RWPE1 (cell line): Measurements from ENCODE around the gene TTC39A.

Experiments
- CTCF ChIA-PET: fragments of 350-600 bp; sonication (Branson Sonifier 250); formaldehyde crosslinking; extraction: SDS; loops from one replicate; lab custom pipeline; 2021; lab: Yijun Ruan, JAX
- POLR2A ChIA-PET: fragments of 400-600 bp; formaldehyde crosslinking; extraction: SDS; loops from one replicate; lab custom pipeline; 2020; ENCODE audit warnings: antibody characterized with exemption; ENCODE audit not compliant: low non-redundant PET; lab: Yijun Ruan, JAX
- DNase-seq: peaks from one replicate; pipeline ENCODE4 v3.0.0; 2012; ENCODE audit warnings: low spot score
- H3K27ac ChIP-seq: fragments of 450-650 bp; 2 replicates; pipeline ENCODE4 v1.5.1; 2017
- TF ChIP-seq, protein P1 (sequence below): fragments of 450-650 bp; conservative IDR thresholded peaks from 2 replicates; pipeline ENCODE4 v1.5.1; 2017; ENCODE audit warnings: low read depth, mild to moderate bottlenecking

The TTC39A gene

GRCh38 chr1:51274676-51275075 lies 55.7 kb downstream of the TTC39A start:
- ChIA-PET CTCF (no interaction called here), POLR2A (no interaction called here)
- H3K27ac ChIP-seq: no peak overlapping the region
- DNase-seq: no peak
- TF ChIP-seq, protein P1, sequence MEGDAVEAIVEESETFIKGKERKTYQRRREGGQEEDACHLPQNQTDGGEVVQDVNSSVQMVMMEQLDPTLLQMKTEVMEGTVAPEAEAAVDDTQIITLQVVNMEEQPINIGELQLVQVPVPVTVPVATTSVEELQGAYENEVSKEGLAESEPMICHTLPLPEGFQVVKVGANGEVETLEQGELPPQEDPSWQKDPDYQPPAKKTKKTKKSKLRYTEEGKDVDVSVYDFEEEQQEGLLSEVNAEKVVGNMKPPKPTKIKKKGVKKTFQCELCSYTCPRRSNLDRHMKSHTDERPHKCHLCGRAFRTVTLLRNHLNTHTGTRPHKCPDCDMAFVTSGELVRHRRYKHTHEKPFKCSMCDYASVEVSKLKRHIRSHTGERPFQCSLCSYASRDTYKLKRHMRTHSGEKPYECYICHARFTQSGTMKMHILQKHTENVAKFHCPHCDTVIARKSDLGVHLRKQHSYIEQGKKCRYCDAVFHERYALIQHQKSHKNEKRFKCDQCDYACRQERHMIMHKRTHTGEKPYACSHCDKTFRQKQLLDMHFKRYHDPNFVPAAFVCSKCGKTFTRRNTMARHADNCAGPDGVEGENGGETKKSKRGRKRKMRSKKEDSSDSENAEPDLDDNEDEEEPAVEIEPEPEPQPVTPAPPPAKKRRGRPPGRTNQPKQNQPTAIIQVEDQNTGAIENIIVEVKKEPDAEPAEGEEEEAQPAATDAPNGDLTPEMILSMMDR: no peak

GRCh38 chr1:51272916-51273315 lies 57.4 kb downstream of the TTC39A start:
- ChIA-PET CTCF (no interaction called here), POLR2A (no interaction called here)
- TF ChIP-seq, protein P1: no peak
- DNase-seq: no peak
- H3K27ac ChIP-seq: no peak overlapping the region

DNA sequence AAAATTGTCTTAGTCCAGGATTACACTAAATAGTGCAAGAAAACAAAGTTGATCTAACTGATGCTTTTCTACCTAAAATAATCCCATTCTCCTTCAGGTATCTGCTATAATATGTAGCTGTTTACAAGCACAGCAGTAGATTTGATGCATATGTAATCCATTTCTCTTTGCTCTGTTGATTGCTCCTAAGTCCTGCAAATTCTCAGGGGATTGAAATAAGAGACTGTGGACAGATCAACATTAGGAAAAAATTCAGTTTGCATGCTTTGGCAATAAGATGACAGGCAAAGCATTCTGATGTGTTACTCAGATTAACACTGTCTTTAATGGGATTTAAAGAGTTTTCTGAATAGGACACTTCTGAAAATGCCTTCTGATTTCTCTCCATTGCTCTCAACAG lies 59.6 kb downstream of the TTC39A start:
- CTCF ChIA-PET: no interaction called here
- TF ChIP-seq, protein P1: no peak
- POLR2A ChIA-PET: no interaction called here
- no peak for DNase-seq
- H3K27ac ChIP-seq: no peak overlapping the region

DNA sequence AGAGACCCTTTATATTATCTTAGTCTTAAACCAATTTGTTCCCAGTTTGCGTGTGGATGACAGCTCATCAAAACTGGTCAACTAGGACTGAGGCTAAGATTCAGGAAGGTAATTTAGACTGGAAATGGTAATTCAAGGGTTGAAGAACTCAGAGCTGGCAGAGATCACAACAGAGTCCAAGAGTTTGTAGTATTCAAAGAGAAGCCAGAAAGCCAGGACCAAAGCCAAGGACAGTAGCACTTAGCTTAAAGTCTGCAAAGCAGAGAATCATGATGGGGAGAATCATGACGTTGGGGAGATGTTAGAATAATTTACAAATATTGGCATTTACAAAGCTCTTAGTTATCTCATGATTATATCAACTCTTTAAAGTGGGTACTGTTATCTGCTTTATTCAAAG lies 61.7 kb downstream of the TTC39A start:
- ChIA-PET POLR2A (no interaction called here), CTCF (interaction anchor here (0.5 to 0.9 kb wide), 2 partner anchors 28 to 49 kb away, joined by 4 to 10 read pairs; no protein-coding TSS in a partner anchor)
- no peak overlapping the region for H3K27ac ChIP-seq
- DNase-seq: no peak
- TF ChIP-seq, protein P1: no peak

DNA sequence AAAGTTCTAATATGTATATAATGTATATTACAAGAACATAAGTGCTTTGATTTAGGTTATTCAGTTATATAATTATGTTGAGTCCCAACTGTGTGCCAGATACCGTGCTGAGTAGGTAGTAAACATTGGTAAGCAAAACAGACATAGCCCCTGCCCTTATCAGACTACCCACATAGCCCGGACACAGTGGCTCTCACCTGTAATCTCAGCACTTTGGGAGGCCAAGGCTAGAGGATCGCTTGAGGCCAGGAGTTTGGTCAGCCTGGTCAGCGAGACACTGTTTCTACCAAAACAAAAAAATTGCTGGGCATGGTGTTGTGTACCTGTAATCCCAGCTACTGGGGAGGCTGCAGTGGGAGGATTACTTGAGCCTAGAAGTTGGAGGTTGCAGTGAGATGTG lies 63.6 kb downstream of the TTC39A start:
- CTCF ChIA-PET: interaction anchor here (0.6 kb wide), 1 partner anchor 201 kb away, joined by 3 read pairs; no protein-coding TSS in a partner anchor
- no peak for DNase-seq
- TF ChIP-seq, protein P1: no peak
- 0 out of 2 replicates have a peak overlapping the region, but pooled peaks have one; percentile 15 for H3K27ac ChIP-seq
- POLR2A ChIA-PET: no interaction called here

DNA sequence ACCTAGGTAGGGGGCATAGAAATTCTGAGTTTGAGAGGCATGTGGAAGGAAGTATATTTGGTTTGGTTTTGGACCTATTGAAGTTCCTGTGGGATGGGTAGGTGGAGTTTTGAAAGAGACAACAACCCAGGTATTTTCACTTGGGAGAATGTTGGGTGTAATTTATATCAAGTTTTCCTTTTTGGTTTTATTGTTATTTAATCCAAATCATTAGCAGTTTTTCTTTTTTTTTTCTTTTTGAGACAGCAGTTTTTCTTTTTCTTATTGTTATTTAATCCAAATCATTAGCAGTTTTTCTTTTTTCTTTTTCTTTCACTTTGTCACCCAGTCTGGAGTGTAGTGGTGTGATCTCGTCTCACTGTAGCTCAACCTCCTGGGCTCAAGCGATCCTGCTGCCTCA lies 64.2 kb downstream of the TTC39A start:
- POLR2A ChIA-PET: no interaction called here
- DNase-seq: no peak
- H3K27ac ChIP-seq: 0 out of 2 replicates have a peak overlapping the region, but pooled peaks have one; percentile 15
- CTCF ChIA-PET: interaction anchor here (0.6 kb wide), 1 partner anchor 202 kb away, joined by 3 read pairs; no protein-coding TSS in a partner anchor
- TF ChIP-seq, protein P1: no peak

- CTCF ChIA-PET: no interaction called here
- no peak for DNase-seq
Measured at GRCh38 chr1:51265618-51266017, 64.7 kb downstream of the TTC39A start.

More at GRCh38 chr1:51265618-51266017, 64.7 kb downstream of the TTC39A start:
- TF ChIP-seq, protein P1: no peak
- POLR2A ChIA-PET: no interaction called here
- H3K27ac ChIP-seq: no peak overlapping the region
